Stimulated activated CD4-positive, alpha-beta T cell treated with anti-CD3 and anti-CD28 coated beads, Interleukin-1b, Interleukin-23, amount 100 ng/mL, for 4 hours (primary cell): ENCODE measurements around the gene TRAF2.
"Not testable (repeated sequence)": the region's sequence is repeated elsewhere in the genome, so short reads cannot be mapped to it uniquely, and the experiment has no call there.

Experiments
- DNase-seq, 2 donors: peaks; one replicate each; pipeline ENCODE4 v3.0.0-alpha.2; 2020; ENCODE audit warnings: low read depth in 2 of 2

TRAF2 gene

GRCh38 chr9:136882109-136882946 is 4.0 kb upstream of the TRAF2 start:
- peak; percentile 84 to 88 for DNase-seq

GRCh38 chr9:136882947-136883283 is 3.4 kb upstream of the TRAF2 start:
- DNase-seq: not testable (repeated sequence)

GRCh38 chr9:136883670-136884069 is 2.6 kb upstream of the TRAF2 start:
- not testable (repeated sequence) for DNase-seq

- peak in 1 of 2 donors; percentile 39 for DNase-seq
Observed at GRCh38 chr9:136886610-136887597, 588 bp downstream of the TRAF2 start.

- DNase-seq: no peak
Observed at GRCh38 chr9:136888454-136888853, 2.1 kb downstream of the TRAF2 start.

GRCh38 chr9:136889858-136890257 is 3.5 kb downstream of the TRAF2 start:
- no peak for DNase-seq

- DNase-seq: no peak
Observed at GRCh38 chr9:136890661-136891060, 4.3 kb downstream of the TRAF2 start.

- no peak for DNase-seq
Observed at GRCh38 chr9:136896027-136896426, 9.7 kb downstream of the TRAF2 start.

GRCh38 chr9:136898483-136899100 is 12.3 kb downstream of the TRAF2 start:
- DNase-seq: no peak

- DNase-seq: no peak
Observed at GRCh38 chr9:136899196-136899595, 12.9 kb downstream of the TRAF2 start.

GRCh38 chr9:136900556-136900955 is 14.2 kb downstream of the TRAF2 start:
- DNase-seq: no peak

GRCh38 chr9:136900988-136901515 is 14.7 kb downstream of the TRAF2 start:
- no peak for DNase-seq

- DNase-seq: peak; percentile 64 to 68
Observed at GRCh38 chr9:136901516-136902258, 15.4 kb downstream of the TRAF2 start.

GRCh38 chr9:136902259-136902821 is 16.0 kb downstream of the TRAF2 start:
- peak; percentile 76 to 79 for DNase-seq

GRCh38 chr9:136903041-136903554 is 16.8 kb downstream of the TRAF2 start:
- no peak for DNase-seq

GRCh38 chr9:136906266-136906665 is 19.9 kb downstream of the TRAF2 start:
- DNase-seq: no peak

- no peak for DNase-seq
Observed at GRCh38 chr9:136907011-136907914, 20.9 kb downstream of the TRAF2 start.

- DNase-seq: no peak
Observed at GRCh38 chr9:136910197-136910900, 24.0 kb downstream of the TRAF2 start.

GRCh38 chr9:136910901-136911245 is 24.6 kb downstream of the TRAF2 start:
- no peak for DNase-seq
